ENCODE results near the gene CD209.

Gene CD209

GRCh38 chr19:7699417-7700401 lies 47.6 kb downstream of the CD209 start:
- DNase-seq, result no peak
- H3K79me1 ChIP-seq (ENCODE audit: low read length), result no peaks in the 10 kb centered on the region
- H3K4ac ChIP-seq (ENCODE audit: low read depth, low read length), result no peak overlapping the region
- no peak overlapping the region for H3K14ac ChIP-seq (ENCODE audit: low read length)
- no peak overlapping the region for H3K23ac ChIP-seq (ENCODE audit: low read length)
- no peak overlapping the region for H4K8ac ChIP-seq (ENCODE audit: low read depth, low read length)
- H3K27me3 ChIP-seq (ENCODE audit: insufficient read depth, low read length), result no peaks in the 10 kb centered on the region
- H3K79me2 ChIP-seq (ENCODE audit: control insufficient read depth, insufficient read depth, low read length, poor library complexity), result no peaks in the 10 kb centered on the region
- WGBS (ENCODE audit: extremely low coverage, insufficient coverage, insufficient read length), result no CpG with 5 or more reads among the region's 15 CpGs
- no peak overlapping the region for H3K27ac ChIP-seq (ENCODE audit: low read depth, low read length)
- no peak overlapping the region for H3K4me3 ChIP-seq (ENCODE audit: low read depth, low read length)
- H4K91ac ChIP-seq (ENCODE audit: low read depth, low read length), result no peak overlapping the region
- no peak overlapping the region for H3K18ac ChIP-seq (ENCODE audit: low read length)
- H3K4me2 ChIP-seq (ENCODE audit: low read length), result no peak overlapping the region
- no peaks in the 10 kb centered on the region for H3K9me3 ChIP-seq (ENCODE audit: insufficient read depth, low read depth, low read length)
- H2AK5ac ChIP-seq (ENCODE audit: low read length), result no peak overlapping the region
- H3K4me1 ChIP-seq (ENCODE audit: control insufficient read depth in 1 of 2, insufficient read depth in 2 of 2, low read length in 2 of 2), result no peaks in the 10 kb centered on the region
- H3K36me3 ChIP-seq (ENCODE audit: control insufficient read depth in 1 of 2, insufficient read depth in 2 of 2, low read length in 2 of 2), result no peaks in the 10 kb centered on the region
- H2AFZ ChIP-seq (ENCODE audit: insufficient read depth, low read length, poor library complexity), result no peak overlapping the region
- H2BK120ac ChIP-seq (ENCODE audit: insufficient read depth, low read length, poor library complexity), result no peak overlapping the region
- no peak overlapping the region for H4K12ac ChIP-seq (ENCODE audit: low read depth, low read length)
- H2BK5ac ChIP-seq (ENCODE audit: low read depth, low read length, poor library complexity), result no peak overlapping the region
- no peak overlapping the region for H2BK12ac ChIP-seq (ENCODE audit: low read length)
- no peak overlapping the region for H3K9ac ChIP-seq (ENCODE audit: low read length)

DNA sequence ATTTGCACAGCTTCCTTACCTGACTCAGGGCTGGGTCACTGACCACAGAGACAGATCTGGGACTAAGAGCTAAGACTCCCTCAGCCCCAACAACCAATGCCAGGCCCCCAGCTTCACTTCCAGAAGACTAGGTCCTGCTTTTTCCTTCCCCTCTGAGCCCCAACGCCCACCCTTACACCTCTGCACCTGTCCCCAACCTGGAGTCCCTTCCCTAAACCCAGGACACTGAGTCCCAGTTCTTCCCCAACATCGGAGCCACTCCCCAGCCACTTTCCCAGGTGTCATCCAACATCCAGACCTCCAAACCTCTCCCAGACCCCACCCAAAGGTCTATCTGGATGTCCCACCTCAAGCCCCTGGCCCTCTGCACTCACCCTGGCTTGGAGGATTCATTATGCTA lies 48.3 kb downstream of the CD209 start:
- H3K14ac ChIP-seq (ENCODE audit: low read length), result no peak overlapping the region
- no peaks in the 10 kb centered on the region for H3K36me3 ChIP-seq (ENCODE audit: control insufficient read depth in 1 of 2, insufficient read depth in 2 of 2, low read length in 2 of 2)
- H3K4me2 ChIP-seq (ENCODE audit: low read length), result no peak overlapping the region
- no peak overlapping the region for H2BK120ac ChIP-seq (ENCODE audit: insufficient read depth, low read length, poor library complexity)
- no peak overlapping the region for H3K23ac ChIP-seq (ENCODE audit: low read length)
- H3K9ac ChIP-seq (ENCODE audit: low read length), result no peak overlapping the region
- no peak overlapping the region for H3K18ac ChIP-seq (ENCODE audit: low read length)
- no peak overlapping the region for H2AK5ac ChIP-seq (ENCODE audit: low read length)
- no peak for DNase-seq
- H4K91ac ChIP-seq (ENCODE audit: low read depth, low read length), result no peak overlapping the region
- no CpG with 5 or more reads among the region's 2 CpGs for WGBS (ENCODE audit: extremely low coverage, insufficient coverage, insufficient read length)
- H2BK5ac ChIP-seq (ENCODE audit: low read depth, low read length, poor library complexity), result no peak overlapping the region
- no peaks in the 10 kb centered on the region for H3K79me1 ChIP-seq (ENCODE audit: low read length)
- H3K4me3 ChIP-seq (ENCODE audit: low read depth, low read length), result no peak overlapping the region
- no peak overlapping the region for H2AFZ ChIP-seq (ENCODE audit: insufficient read depth, low read length, poor library complexity)
- H3K27me3 ChIP-seq (ENCODE audit: insufficient read depth, low read length), result no peaks in the 10 kb centered on the region
- H3K27ac ChIP-seq (ENCODE audit: low read depth, low read length), result no peak overlapping the region
- no peak overlapping the region for H2BK12ac ChIP-seq (ENCODE audit: low read length)
- no peaks in the 10 kb centered on the region for H3K9me3 ChIP-seq (ENCODE audit: insufficient read depth, low read depth, low read length)
- no peaks in the 10 kb centered on the region for H3K79me2 ChIP-seq (ENCODE audit: control insufficient read depth, insufficient read depth, low read length, poor library complexity)
- H4K12ac ChIP-seq (ENCODE audit: low read depth, low read length), result no peak overlapping the region
- no peak overlapping the region for H3K4ac ChIP-seq (ENCODE audit: low read depth, low read length)
- no peaks in the 10 kb centered on the region for H3K4me1 ChIP-seq (ENCODE audit: control insufficient read depth in 1 of 2, insufficient read depth in 2 of 2, low read length in 2 of 2)
- no peak overlapping the region for H4K8ac ChIP-seq (ENCODE audit: low read depth, low read length)

DNA sequence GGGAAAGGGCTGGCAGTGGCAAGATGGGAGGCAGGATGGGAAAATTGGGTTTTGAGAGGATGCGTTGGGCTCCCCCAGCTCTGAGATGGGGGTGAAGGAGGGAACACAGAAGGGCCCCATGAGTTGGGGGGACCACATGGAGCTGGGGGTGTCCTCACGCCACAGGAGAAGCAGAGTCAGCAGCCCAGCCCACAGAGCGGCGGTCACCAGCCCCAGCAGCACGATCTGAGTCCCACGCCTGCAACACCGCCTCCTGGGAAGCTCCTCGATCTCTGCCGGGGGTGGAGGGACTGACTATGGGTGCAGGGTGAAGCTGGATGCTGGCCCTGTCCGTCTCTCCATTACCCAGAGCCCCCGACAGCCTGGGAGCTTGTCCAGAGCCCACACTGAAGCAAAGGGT lies 48.8 kb downstream of the CD209 start:
- no peak overlapping the region for H2BK5ac ChIP-seq (ENCODE audit: low read depth, low read length, poor library complexity)
- no peak overlapping the region for H3K4me2 ChIP-seq (ENCODE audit: low read length)
- H2AFZ ChIP-seq (ENCODE audit: insufficient read depth, low read length, poor library complexity), result no peak overlapping the region
- H2BK120ac ChIP-seq (ENCODE audit: insufficient read depth, low read length, poor library complexity), result no peak overlapping the region
- no peaks in the 10 kb centered on the region for H3K79me2 ChIP-seq (ENCODE audit: control insufficient read depth, insufficient read depth, low read length, poor library complexity)
- no peaks in the 10 kb centered on the region for H3K27me3 ChIP-seq (ENCODE audit: insufficient read depth, low read length)
- no peaks in the 10 kb centered on the region for H3K9me3 ChIP-seq (ENCODE audit: insufficient read depth, low read depth, low read length)
- no peak overlapping the region for H4K12ac ChIP-seq (ENCODE audit: low read depth, low read length)
- H3K18ac ChIP-seq (ENCODE audit: low read length), result no peak overlapping the region
- H3K4ac ChIP-seq (ENCODE audit: low read depth, low read length), result no peak overlapping the region
- no peak overlapping the region for H4K8ac ChIP-seq (ENCODE audit: low read depth, low read length)
- no peak overlapping the region for H3K27ac ChIP-seq (ENCODE audit: low read depth, low read length)
- H3K23ac ChIP-seq (ENCODE audit: low read length), result no peak overlapping the region
- H4K91ac ChIP-seq (ENCODE audit: low read depth, low read length), result no peak overlapping the region
- H2BK12ac ChIP-seq (ENCODE audit: low read length), result no peak overlapping the region
- H3K9ac ChIP-seq (ENCODE audit: low read length), result no peak overlapping the region
- H3K4me3 ChIP-seq (ENCODE audit: low read depth, low read length), result no peak overlapping the region
- no CpG with 5 or more reads among the region's 11 CpGs for WGBS (ENCODE audit: extremely low coverage, insufficient coverage, insufficient read length)
- DNase-seq, result no peak
- no peaks in the 10 kb centered on the region for H3K79me1 ChIP-seq (ENCODE audit: low read length)
- H3K14ac ChIP-seq (ENCODE audit: low read length), result no peak overlapping the region
- H3K4me1 ChIP-seq (ENCODE audit: control insufficient read depth in 1 of 2, insufficient read depth in 2 of 2, low read length in 2 of 2), result no peaks in the 10 kb centered on the region
- no peak overlapping the region for H2AK5ac ChIP-seq (ENCODE audit: low read length)
- no peaks in the 10 kb centered on the region for H3K36me3 ChIP-seq (ENCODE audit: control insufficient read depth in 1 of 2, insufficient read depth in 2 of 2, low read length in 2 of 2)

GRCh38 chr19:7697721-7698287 lies 49.5 kb downstream of the CD209 start:
- Histone ChIP-seq H2BK5ac (ENCODE audit: low read depth, low read length, poor library complexity) (no peak overlapping the region), H4K8ac (ENCODE audit: low read depth, low read length) (no peak overlapping the region), H3K23ac (ENCODE audit: low read length) (no peak overlapping the region), H3K4me3 (ENCODE audit: low read depth, low read length) (no peak overlapping the region), H2BK12ac (ENCODE audit: low read length) (no peak overlapping the region), H2AFZ (ENCODE audit: insufficient read depth, low read length, poor library complexity) (no peak overlapping the region), H3K79me2 (ENCODE audit: control insufficient read depth, insufficient read depth, low read length, poor library complexity) (no peaks in the 10 kb centered on the region), H3K27ac (ENCODE audit: low read depth, low read length) (no peak overlapping the region), H3K9ac (ENCODE audit: low read length) (no peak overlapping the region), H3K9me3 (ENCODE audit: insufficient read depth, low read depth, low read length) (no peaks in the 10 kb centered on the region), H3K4me1 (ENCODE audit: control insufficient read depth in 1 of 2, insufficient read depth in 2 of 2, low read length in 2 of 2) (no peaks in the 10 kb centered on the region), H4K12ac (ENCODE audit: low read depth, low read length) (no peak overlapping the region), H3K79me1 (ENCODE audit: low read length) (no peaks in the 10 kb centered on the region), H3K18ac (ENCODE audit: low read length) (no peak overlapping the region), H3K4me2 (ENCODE audit: low read length) (no peak overlapping the region), H3K36me3 (ENCODE audit: control insufficient read depth in 1 of 2, insufficient read depth in 2 of 2, low read length in 2 of 2) (no peaks in the 10 kb centered on the region), H3K14ac (ENCODE audit: low read length) (no peak overlapping the region), H3K4ac (ENCODE audit: low read depth, low read length) (no peak overlapping the region), H2AK5ac (ENCODE audit: low read length) (no peak overlapping the region), H4K91ac (ENCODE audit: low read depth, low read length) (no peak overlapping the region), H2BK120ac (ENCODE audit: insufficient read depth, low read length, poor library complexity) (no peak overlapping the region), H3K27me3 (ENCODE audit: insufficient read depth, low read length) (no peaks in the 10 kb centered on the region)
- WGBS (ENCODE audit: extremely low coverage, insufficient coverage, insufficient read length), result no CpG with 5 or more reads among the region's 10 CpGs
- DNase-seq, result no peak
